HG02885 (cell line): ENCODE results near the gene SEC16B.

Source experiments
- ATAC-seq: cut with Tn5 transposase; IDR thresholded peaks from one replicate; pipeline ENCODE4 v1.9.1; 2021; ENCODE audit warnings: mild to moderate bottlenecking; ENCODE audit not compliant: unreplicated experiment, poor library complexity

SEC16B gene

GRCh38 chr1:177981200-177981599 lies 11.3 kb upstream of the SEC16B start:
- no peak for ATAC-seq

GRCh38 chr1:177979272-177979671 lies 9.4 kb upstream of the SEC16B start:
- ATAC-seq = no peak

- no peak for ATAC-seq
These were observed 8.7 kb upstream of the SEC16B start for GRCh38 chr1:177978530-177978929.

GRCh38 chr1:177977141-177977540 lies 7.3 kb upstream of the SEC16B start:
- no peak for ATAC-seq

- no peak for ATAC-seq
These were observed 6.7 kb upstream of the SEC16B start for GRCh38 chr1:177976596-177976995.

- ATAC-seq = no peak
These were observed 6.0 kb upstream of the SEC16B start for GRCh38 chr1:177975588-177976495.

GRCh38 chr1:177973585-177973984 lies 3.7 kb upstream of the SEC16B start:
- no peak for ATAC-seq

GRCh38 chr1:177969109-177969508 lies 749 bp downstream of the SEC16B start:
- ATAC-seq = no peak

GRCh38 chr1:177966199-177966598 lies 3.7 kb downstream of the SEC16B start:
- no peak for ATAC-seq

- no peak for ATAC-seq
These were observed 4.6 kb downstream of the SEC16B start for GRCh38 chr1:177965293-177965692.

GRCh38 chr1:177964336-177964735 lies 5.5 kb downstream of the SEC16B start:
- no peak for ATAC-seq

GRCh38 chr1:177960939-177961622 lies 8.8 kb downstream of the SEC16B start:
- ATAC-seq = no peak

GRCh38 chr1:177959811-177960515 lies 9.9 kb downstream of the SEC16B start:
- ATAC-seq = no peak

- no peak for ATAC-seq
These were observed 11.8 kb downstream of the SEC16B start for GRCh38 chr1:177958092-177958491.

- ATAC-seq = no peak
These were observed 15.8 kb downstream of the SEC16B start for GRCh38 chr1:177954076-177954475.

- ATAC-seq = no peak
These were observed 16.3 kb downstream of the SEC16B start for GRCh38 chr1:177953549-177953948.

GRCh38 chr1:177952691-177953090 lies 17.2 kb downstream of the SEC16B start:
- no peak for ATAC-seq

- ATAC-seq = no peak
These were observed 17.6 kb downstream of the SEC16B start for GRCh38 chr1:177952249-177952648.

- no peak for ATAC-seq
These were observed 19.4 kb downstream of the SEC16B start for GRCh38 chr1:177950506-177950905.

- ATAC-seq = peak; percentile 84
These were observed 21.4 kb downstream of the SEC16B start for GRCh38 chr1:177948336-177948972.
